Esophagus (tissue), 2 donors: ENCODE results near the gene ZNF124. TPM values are rescaled to one million over a fixed set of nuclear protein-coding genes. Genes with fewer than 3 reads are reported as not detected.
"Not testable (repeated sequence)": the region's sequence is repeated elsewhere in the genome, so short reads cannot be mapped to it uniquely, and the experiment has no call there.

Source experiments
- H3K27ac ChIP-seq, 2 donors: one replicate each; pipeline ENCODE4 v1.5.1; 2013; ENCODE audit warnings: low read depth in 2 of 2, mild to moderate bottlenecking in 2 of 2, inconsistent platforms in 1 of 2, low read length in 1 of 2, moderate library complexity in 1 of 2
- H3K27me3 ChIP-seq, 2 donors: one replicate each; pipeline ENCODE4 v1.6.1; 2013; ENCODE audit warnings: low read length in 2 of 2, control low read depth in 1 of 2, mild to moderate bottlenecking in 1 of 2; ENCODE audit not compliant: insufficient read depth in 2 of 2, control insufficient read depth in 1 of 2
- H3K36me3 ChIP-seq, 2 donors: one replicate each; pipeline ENCODE4 v1.6.1; 2013; ENCODE audit warnings: low read length in 1 of 2; ENCODE audit not compliant: control insufficient read depth in 2 of 2, insufficient read depth in 2 of 2
- H3K4me1 ChIP-seq, 2 donors: one replicate each; pipeline ENCODE4 v1.6.1; 2013; ENCODE audit warnings: low read length in 1 of 2; ENCODE audit not compliant: control insufficient read depth in 2 of 2, insufficient read depth in 2 of 2
- H3K4me3 ChIP-seq, 2 donors: one replicate each; pipeline ENCODE4 v1.5.1; 2013; ENCODE audit warnings: low read length in 2 of 2, mild to moderate bottlenecking in 2 of 2, low read depth in 1 of 2, moderate library complexity in 1 of 2
- H3K9me3 ChIP-seq, 2 donors: one replicate each; pipeline ENCODE4 v1.6.1; 2013; ENCODE audit warnings: mild to moderate bottlenecking in 2 of 2, low read depth in 1 of 2, low read length in 1 of 2, moderate library complexity in 1 of 2; ENCODE audit not compliant: control insufficient read depth in 2 of 2, insufficient read depth in 1 of 2
- WGBS, 2 donors: extraction: QIAGEN DNeasy Blood & Tissue Kit; methylation state at CpG; one replicate each; pipeline ENCODE4 v1.1.7; 2013; 5-methylcytosine and 5-hydroxymethylcytosine counted together
- polyA plus RNA-seq, 2 donors: library from polyadenylated mRNA; stranded (reverse); fragments of 200-250 nt; gene quantifications; one replicate each; pipeline ENCODE4 v1.2.3, GENCODE V29; 2013
- donor health status: healthy with polysubstance abuse.
- donor health status: Bipolar disorder and iron deficiency.

Gene ZNF124
- polyA plus RNA-seq, 2 donors = 0.53 to 1.2 TPM

DNA sequence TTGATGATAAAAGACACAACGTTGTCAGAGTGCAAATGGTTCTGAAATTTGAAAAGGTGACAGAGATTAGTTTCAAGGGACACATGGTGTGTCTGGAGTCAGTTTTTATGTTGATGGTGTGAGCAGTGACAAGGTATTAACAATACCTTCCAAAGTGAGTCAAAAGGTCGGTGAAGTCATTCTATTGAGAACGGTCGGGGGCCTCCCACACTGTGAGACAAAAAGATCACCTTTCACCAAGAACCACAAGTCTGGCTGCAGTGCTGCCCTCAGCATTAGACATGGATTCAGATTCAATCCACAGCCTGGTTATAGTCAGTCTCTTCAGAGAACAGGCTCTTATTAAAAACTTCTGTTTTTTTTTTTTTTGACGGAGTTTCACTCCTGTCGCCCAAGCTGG lies 26.5 kb downstream of the ZNF124 start:
- H3K9me3 ChIP-seq = peaks cover 13 to 27% of the 10 kb centered on the region in 2 donors
- WGBS, 2 donors = 91 to 98% methylated on average over 6 of the region's 6 CpGs
- no peak overlapping the region for H3K27ac ChIP-seq
- peaks cover 2 to 8% of the 10 kb centered on the region in 2 donors for H3K36me3 ChIP-seq
- no peak overlapping the region for H3K4me3 ChIP-seq
- H3K4me1 ChIP-seq = no peaks in the 10 kb centered on the region
- H3K27me3 ChIP-seq = no peaks in the 10 kb centered on the region

DNA sequence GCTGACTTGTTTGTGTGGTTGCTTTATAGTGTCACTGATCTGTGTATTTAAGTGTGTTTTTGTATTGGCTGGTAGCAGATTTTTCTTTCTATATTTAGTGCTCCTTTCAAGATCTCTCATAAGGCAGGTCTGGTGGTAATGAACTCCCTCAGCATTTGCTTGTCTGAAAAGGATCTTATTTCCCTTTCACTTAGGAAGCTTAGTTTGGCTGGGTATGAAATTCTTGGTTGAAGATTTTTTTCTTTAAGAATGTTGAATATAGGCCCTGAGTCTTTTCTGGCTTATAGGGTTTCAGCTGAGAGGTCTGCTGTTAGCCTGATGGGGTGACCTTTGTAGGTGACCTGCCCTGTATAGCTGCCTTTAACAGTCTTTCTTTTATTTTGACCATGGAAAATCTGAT lies 32.3 kb downstream of the ZNF124 start:
- H3K27ac ChIP-seq, H3K36me3 ChIP-seq, H3K27me3 ChIP-seq, H3K4me3 ChIP-seq, H3K4me1 ChIP-seq: not testable (repeated sequence)
- H3K9me3 ChIP-seq = peaks cover 11 to 23% of the 10 kb centered on the region in 2 donors

DNA sequence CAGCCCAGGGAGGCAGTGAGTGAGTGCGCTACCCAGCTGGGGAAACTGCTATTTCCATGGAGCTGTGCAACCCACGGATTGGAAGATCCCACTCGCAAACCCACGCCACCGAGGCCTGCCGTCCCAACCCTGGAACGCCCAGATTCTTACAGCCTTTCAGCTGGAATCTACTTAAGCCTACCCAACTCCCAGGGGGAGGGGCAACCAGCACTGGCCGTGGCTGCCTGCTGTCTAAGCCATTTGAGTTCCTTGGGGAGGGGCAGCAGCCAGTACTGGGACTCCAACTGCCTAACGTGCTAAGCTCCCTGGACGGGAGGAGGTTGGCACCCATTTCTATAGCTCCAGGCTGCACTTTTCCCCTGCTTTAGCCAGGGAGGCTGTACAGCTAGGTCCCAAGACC lies 40.6 kb downstream of the ZNF124 start:
- Histone ChIP-seq H3K4me1 (no peaks in the 10 kb centered on the region), H3K4me3 (no peak overlapping the region), H3K27ac (no peak overlapping the region), H3K9me3 (peaks cover 0 to 11% of the 10 kb centered on the region in 2 donors), H3K36me3 (peaks cover 0 to 3% of the 10 kb centered on the region in 2 donors), H3K27me3 (no peaks in the 10 kb centered on the region)
- WGBS, 2 donors = 95 to 97% methylated on average over 10 of the region's 10 CpGs

DNA sequence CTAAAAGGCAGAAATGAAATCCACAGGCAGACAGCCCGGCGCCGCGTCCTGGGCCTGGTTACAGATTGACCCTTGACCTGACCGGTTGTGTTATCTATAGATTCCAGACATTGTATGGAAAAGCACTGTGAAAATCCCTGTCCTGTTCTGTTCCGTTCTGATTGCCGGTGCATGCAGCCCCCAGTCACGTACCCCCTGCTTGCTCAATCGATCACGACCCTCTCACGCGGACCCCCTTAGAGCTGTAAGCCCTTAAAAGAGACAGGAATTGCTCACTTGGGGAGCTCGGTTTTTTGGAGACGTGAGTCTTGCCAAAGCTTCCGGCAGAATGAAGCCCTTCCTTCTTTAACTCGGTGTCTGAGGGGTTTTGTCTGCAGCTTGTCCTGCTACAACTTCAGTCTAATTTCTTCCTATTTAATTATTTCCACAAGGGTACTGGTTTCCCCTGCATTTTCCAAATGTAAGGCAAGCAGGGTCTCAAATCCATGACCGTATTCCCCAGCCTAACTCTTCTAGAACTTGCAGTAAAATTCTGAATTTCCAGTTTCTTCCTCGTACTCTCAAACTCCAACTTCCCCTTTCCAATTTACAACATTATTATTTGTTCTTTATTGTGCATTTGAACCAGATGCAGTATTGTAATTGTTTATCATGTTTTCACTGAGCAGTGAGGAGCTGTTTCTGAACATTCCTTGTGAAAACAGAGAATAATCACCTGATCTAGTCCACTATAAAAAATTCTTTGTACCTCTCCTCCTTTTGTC lies 44.1 kb downstream of the ZNF124 start:
- H3K36me3 ChIP-seq, H3K4me3 ChIP-seq, H3K27ac ChIP-seq, H3K4me1 ChIP-seq, H3K27me3 ChIP-seq: not testable (repeated sequence)
- peaks cover 0 to 11% of the 10 kb centered on the region in 2 donors for H3K9me3 ChIP-seq
- 51 to 88% methylated on average over 11 to 13 of the region's 18 CpGs for WGBS, 2 donors

DNA sequence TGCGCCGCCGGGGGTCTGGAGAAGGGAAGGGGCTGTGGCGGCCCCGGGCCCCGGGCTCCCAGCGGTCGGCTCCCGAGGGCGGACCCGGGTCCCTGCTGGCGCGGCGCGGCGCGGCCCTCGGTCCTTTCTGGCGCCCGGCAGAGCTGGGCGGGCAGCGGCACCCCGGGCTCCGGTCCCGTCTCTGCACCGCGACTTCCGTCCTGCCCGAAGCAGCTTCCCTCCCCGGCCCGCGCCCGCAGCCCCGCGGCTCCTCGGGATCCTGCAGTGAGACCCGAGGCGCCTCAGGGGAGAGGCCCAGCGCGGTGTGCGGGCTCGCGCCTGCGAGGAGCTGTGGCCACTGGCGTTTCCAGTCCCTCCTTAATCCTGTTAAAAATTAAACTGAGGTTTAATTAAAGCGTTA lies 45.2 kb downstream of the ZNF124 start:
- H3K27me3 ChIP-seq, H3K9me3 ChIP-seq, H3K4me3 ChIP-seq, H3K36me3 ChIP-seq, H3K4me1 ChIP-seq, H3K27ac ChIP-seq: not testable (repeated sequence)
- no CpG with 5 or more reads among the region's 46 CpGs for WGBS, 2 donors

DNA sequence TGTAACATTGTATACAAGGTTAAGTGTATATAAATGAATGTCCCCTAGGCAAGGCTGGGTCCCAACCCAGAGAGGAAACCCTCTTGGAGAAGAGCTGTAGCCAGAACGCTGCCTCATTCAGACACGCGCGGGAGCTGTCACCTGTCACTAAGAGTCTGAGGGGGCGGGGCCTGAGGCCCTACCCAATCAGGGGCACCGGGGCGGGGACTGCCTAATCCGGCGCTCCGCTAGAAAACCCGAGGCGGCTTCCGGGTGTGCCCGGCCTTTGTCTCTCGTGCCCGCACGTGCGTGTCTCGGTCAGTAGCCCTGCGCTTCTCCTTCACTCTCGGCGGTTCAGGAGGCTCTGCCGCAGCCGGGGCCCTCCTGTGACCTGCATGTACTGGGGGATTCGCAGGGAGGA lies 45.7 kb downstream of the ZNF124 start:
- not testable (repeated sequence) for H3K4me1 ChIP-seq, H3K36me3 ChIP-seq, H3K9me3 ChIP-seq, H3K27ac ChIP-seq, H3K4me3 ChIP-seq, H3K27me3 ChIP-seq
- no CpG with 5 or more reads among the region's 25 CpGs for WGBS, 2 donors

DNA sequence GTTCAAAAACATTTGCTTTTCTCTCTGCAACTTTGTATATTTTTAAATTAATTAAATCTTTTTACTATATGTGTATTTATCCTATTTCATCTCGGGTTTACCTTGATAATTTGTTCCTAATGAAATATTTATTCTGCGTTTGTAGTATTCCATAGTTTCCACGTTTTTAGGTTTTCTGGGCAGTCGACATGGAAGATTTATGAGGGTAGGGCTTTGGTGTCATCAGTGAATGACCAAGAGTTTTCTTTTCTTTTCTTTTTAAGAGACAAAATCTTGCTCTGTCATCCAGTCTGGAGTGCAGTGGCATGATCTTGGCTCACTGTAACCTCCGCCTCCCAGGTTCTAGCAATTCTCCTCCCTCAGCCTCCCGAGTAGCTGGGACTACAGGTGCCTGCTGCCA lies 50.4 kb downstream of the ZNF124 start:
- no peaks in the 10 kb centered on the region for H3K27me3 ChIP-seq
- WGBS, 2 donors = 75 to 83% methylated on average over 6 of the region's 6 CpGs
- peaks cover 0 to 8% of the 10 kb centered on the region in 2 donors for H3K9me3 ChIP-seq
- H3K4me3 ChIP-seq = no peak overlapping the region
- no peaks in the 10 kb centered on the region for H3K36me3 ChIP-seq
- H3K4me1 ChIP-seq = no peaks in the 10 kb centered on the region
- no peak overlapping the region for H3K27ac ChIP-seq

DNA sequence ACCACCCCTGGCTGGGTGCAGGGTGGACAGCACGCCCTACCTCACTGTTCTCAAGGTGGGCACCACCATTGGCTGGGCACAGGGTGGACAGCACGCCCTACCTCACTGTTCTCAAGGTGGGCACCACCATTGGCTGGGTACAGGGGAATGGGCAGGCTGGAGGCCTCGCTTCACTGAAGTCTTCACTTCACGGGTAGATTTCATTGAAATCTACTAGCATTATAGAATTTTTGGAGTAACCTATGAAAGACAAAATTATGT lies 51.5 kb downstream of the ZNF124 start:
- H3K4me3 ChIP-seq, H3K4me1 ChIP-seq, H3K27ac ChIP-seq, H3K9me3 ChIP-seq, H3K36me3 ChIP-seq, H3K27me3 ChIP-seq: not testable (repeated sequence)
- WGBS, 2 donors = 82 to 93% methylated on average over 4 of the region's 4 CpGs

DNA sequence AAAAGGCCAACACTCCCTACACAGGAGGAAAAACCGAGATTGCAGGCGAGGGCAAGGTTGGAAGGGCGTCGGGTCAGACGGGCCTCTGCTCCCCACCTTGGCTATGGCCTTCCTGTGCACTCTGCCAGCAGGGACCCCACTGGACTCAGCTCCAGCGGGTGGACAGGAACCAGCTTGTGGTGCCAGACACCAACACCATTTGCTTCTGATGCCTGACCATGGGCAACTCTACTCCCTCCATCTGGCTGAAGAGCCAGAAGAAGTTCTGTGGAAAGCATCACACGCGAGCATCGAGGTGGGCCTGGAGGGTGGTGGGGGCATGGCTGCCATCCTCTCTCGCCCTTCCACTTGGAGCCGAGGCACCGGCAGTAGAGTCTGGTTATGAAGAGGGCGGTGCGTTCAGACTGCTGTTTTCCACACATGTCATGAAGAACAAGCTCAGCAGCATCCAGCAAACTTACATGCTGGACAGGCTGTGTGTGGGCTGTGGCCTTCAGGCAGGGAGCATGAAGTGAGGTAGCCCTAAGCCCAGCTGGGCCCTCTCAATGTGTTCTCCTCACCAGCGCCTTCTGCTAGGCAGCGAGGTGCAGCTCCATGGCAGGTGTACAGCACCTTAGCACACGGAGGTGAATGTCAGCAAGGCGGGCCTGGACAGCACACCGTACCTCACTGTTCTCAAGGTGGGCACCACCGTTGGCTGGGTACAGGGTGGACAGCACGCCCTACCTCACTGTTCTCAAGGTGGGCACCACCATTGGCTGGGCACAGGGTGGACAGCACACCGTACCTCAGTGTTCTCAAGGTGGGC lies 52.0 kb downstream of the ZNF124 start:
- H3K27me3 ChIP-seq = no peaks in the 10 kb centered on the region
- peaks cover 0 to 8% of the 10 kb centered on the region in 2 donors for H3K9me3 ChIP-seq
- no peak overlapping the region for H3K4me3 ChIP-seq
- WGBS, 2 donors = 95 to 96% methylated on average over 22 of the region's 22 CpGs
- H3K27ac ChIP-seq = no peak overlapping the region
- no peaks in the 10 kb centered on the region for H3K4me1 ChIP-seq
- H3K36me3 ChIP-seq = no peaks in the 10 kb centered on the region

DNA sequence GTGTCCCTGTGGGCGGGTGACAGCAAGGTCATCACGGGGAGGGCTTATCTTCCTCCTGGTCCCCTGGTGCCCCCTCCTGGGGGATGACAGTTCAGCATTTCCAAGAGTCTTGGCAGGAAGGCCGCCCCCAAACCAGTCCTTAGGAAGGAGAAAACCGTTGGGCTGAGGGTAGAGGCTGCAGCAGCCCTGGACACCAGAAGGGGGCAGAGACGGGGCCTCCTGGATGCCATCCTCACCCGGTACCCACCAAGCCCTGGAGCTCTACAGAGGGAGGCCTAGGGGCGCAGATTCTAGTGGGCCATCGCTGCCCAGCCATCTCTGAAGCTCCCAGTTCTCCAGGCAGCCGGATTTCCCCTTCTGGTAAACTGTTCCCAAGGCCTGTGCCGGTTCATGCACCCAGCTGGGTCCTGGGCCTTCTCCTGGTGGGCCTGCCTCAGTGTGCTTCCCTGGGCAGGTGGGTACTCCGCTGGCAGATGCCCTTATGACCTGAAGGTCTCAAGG lies 52.8 kb downstream of the ZNF124 start:
- no peak overlapping the region for H3K4me3 ChIP-seq
- H3K36me3 ChIP-seq = no peaks in the 10 kb centered on the region
- H3K27ac ChIP-seq = no peak overlapping the region
- H3K9me3 ChIP-seq = peaks cover 0 to 8% of the 10 kb centered on the region in 2 donors
- H3K27me3 ChIP-seq = no peaks in the 10 kb centered on the region
- 79 to 81% methylated on average over 8 to 11 of the region's 11 CpGs for WGBS, 2 donors
- H3K4me1 ChIP-seq = no peaks in the 10 kb centered on the region
